ENCODE data around the gene CPOX. TPM values are rescaled to one million over a fixed set of nuclear protein-coding genes. Genes with fewer than 3 reads are reported as not detected.
"Not testable (repeated sequence)": the region's sequence is repeated elsewhere in the genome, so short reads cannot be mapped to it uniquely, and the experiment has no call there.

The CPOX gene
- polyA plus RNA-seq = 5.7 TPM

DNA sequence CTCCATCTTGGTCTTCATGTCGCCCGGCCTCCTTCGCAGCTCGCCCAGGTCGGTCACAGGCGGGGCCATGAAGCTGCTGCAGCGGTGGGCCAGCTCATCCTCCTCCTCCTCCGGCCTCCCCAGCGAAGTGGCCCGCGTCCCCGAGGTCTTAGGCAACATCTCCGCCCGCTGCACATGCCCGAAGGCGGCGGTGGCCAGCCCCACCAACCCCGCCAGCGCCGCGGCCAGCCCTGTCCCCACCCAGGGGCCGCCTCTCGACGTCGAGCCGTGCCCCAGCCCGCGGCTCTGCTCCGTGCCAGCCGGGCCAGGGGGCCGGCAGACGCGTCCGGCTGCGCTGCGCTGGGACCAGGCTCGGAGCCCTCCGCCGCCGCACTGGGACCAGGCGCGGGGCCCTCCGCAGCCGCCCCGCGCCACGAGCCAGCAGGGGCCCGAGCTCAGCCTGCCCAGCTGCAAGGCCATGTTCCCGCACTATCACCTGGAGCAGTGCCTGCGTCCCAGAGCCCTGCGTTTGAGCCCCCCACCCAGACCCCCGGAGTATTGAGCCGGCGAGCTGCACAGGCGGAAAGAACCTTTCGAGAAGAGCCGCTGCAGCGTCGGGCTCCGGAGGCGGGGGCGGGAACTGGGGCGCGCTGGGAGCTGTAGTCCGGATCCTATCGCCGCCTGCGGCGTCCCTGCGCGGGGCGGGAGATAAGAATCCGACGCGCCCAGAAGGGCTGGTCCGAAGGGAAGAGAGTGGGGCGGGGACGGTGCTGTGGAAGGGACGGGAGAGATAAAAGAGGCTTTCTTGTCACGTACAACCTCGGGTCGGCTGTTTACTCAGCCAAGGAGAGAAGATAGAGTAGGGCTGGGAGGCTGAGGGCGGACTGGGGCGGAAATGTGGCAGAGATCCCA is at the start of gene CPOX:
Gene CPOX, minus strand, starts transcription at position 566 of the 891 bp plus-strand sequence. Its CDS starts 107 bp downstream, at position 459.
- peak within 1 kb of the TSS; percentile 10 to 96 (median 94) for H3K27ac Mint-ChIP-seq
- no peaks in the 10 kb centered on the region for H3K36me3 Mint-ChIP-seq
- H3K27me3 Mint-ChIP-seq = no peaks in the 10 kb centered on the region
- no peaks in the 10 kb centered on the region for H3K9me3 Mint-ChIP-seq
- peak within 1 kb of the TSS; percentile 93 to 100 (median 98) for H3K4me3 Mint-ChIP-seq
- peaks cover 13 to 24% (median 23%) of the 10 kb centered on the region in 3 donors for H3K4me1 Mint-ChIP-seq

DNA sequence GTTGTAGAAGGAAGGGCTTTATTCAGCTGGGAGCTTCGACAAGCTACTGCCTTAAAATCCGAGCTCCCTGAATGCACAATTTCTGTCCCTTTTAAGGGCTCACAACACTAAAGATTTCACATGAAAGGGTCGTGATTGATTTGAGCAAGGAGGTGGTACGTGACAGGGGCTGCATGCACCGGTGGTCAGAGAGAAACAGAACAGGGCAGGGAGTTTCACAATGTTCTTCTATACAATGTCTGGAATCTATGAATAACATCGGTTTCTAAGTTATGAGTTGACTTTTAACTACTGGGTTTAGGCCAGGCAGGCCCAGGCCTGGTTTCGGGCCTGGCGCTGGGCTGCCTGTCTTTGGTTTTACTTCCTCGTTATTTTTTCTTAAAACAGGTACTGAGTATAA is 49.4 kb upstream of the CPOX start:
- H3K4me3 Mint-ChIP-seq, H3K27me3 Mint-ChIP-seq, H3K27ac Mint-ChIP-seq, H3K36me3 Mint-ChIP-seq, H3K9me3 Mint-ChIP-seq, H3K4me1 Mint-ChIP-seq: not testable (repeated sequence)

DNA sequence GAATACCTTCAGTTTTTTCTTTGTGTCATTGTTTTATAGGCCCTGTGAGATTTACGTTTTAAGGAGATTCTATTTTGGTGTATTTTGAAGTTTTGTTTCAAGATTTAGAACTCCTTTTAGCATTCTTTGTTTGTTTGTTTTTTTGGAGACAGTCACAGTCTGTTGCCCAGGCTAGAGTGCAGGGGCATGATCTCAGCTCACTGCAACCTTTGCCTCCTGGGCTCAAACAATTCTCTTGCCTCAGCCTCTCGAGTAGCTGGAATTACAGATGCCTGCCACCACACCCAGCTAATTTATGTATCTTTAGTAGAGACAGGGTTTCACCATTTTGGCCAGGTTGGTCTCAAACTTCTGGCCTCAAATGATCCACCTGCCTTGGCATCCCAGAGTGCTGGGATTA is 48.3 kb upstream of the CPOX start:
- not testable (repeated sequence) for H3K4me3 Mint-ChIP-seq, H3K27me3 Mint-ChIP-seq, H3K9me3 Mint-ChIP-seq, H3K36me3 Mint-ChIP-seq, H3K4me1 Mint-ChIP-seq, H3K27ac Mint-ChIP-seq

DNA sequence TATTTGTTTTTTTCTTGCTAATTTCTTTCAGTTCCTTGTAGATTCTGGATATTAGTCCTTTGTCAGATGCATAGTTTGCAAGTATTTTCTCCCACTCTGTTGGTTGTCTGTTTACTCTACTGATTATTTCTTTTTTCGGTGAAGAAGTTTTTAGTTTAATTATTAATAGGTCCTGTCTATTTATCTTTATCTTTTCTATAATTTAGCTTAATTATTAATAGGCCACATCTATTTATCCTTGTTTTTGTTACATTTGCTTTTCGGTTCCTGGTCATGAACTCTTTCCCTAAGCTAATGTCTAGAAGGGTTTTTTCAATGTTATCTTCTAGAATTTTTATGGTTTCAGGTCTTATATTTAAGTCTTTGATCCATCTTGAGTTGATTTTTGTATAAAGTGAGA is 45.1 kb upstream of the CPOX start:
- H3K4me3 Mint-ChIP-seq, H3K4me1 Mint-ChIP-seq, H3K36me3 Mint-ChIP-seq, H3K27me3 Mint-ChIP-seq, H3K9me3 Mint-ChIP-seq, H3K27ac Mint-ChIP-seq: not testable (repeated sequence)

DNA sequence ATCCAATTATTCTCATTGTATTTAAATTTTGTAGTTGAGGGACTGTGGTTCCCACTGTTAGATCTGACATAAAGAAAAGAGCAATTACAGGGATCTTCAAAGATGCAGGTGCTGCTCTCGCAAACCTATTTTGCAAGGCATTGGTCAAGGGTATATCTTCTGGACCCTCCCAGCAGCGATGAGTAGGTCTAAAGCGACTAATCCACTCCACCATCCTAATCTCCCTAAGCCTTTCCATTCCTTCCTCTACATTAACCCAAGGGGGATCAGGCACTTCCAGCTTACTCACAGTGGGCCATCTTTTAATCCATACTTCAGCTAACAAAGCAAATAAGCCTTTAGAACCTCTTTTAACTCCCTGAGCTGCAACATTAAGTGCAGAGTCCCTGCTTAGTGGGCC is 37.0 kb upstream of the CPOX start:
- Mint-ChIP-seq H3K4me1 (no peaks in the 10 kb centered on the region), H3K9me3 (no peaks in the 10 kb centered on the region), H3K4me3 (no peak overlapping the region), H3K27me3 (peaks cover 2% of the 10 kb centered on the region), H3K36me3 (peaks cover under 1% of the 10 kb centered on the region), H3K27ac (no peak overlapping the region)

DNA sequence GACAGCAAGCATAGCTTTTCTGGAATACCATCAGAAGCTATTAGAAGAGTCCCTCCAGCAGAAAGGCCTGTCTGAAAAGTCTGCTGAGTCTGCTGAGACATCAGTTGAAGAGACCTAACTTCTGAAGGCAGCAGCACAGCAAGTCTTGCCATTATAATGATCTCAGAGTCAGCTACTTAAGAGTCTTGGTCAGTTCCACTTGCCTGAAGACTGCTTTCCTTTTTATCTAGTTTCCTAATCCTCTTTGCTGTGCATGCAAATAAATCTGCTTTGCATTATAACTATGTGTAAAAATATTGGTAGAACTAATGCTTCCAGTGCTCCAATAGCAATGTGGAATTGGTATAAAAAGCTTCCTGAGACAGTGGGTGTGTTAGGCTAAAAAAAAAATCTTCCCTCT is 34.9 kb upstream of the CPOX start:
- Mint-ChIP-seq H3K4me1 (no peaks in the 10 kb centered on the region), H3K27me3 (peaks cover 2% of the 10 kb centered on the region), H3K27ac (no peak overlapping the region), H3K36me3 (no peaks in the 10 kb centered on the region), H3K9me3 (no peaks in the 10 kb centered on the region), H3K4me3 (no peak overlapping the region)

DNA sequence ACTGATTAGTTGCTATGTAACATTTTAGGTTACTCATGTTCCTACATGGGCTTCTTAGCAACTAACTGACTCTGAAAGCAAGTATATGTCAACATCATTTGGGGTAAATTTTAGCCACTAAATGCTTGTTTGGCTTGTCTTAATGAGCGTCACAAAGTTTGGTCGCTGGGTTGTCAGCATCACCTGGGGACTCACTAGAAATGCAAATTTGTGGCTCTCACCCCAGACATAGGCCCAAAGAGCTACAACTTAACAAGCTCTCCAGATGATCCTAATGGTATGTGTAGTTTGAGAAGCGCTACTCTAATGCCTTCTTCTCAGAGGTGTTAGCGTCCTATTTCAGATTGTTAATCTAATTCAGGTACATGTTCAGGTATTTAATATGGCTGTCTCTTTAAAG is 32.7 kb upstream of the CPOX start:
- Mint-ChIP-seq H3K36me3 (peaks cover 2% of the 10 kb centered on the region), H3K4me1 (no peaks in the 10 kb centered on the region), H3K9me3 (peaks cover 0 to 2% (median 0%) of the 10 kb centered on the region in 3 donors), H3K27me3 (peaks cover 2% of the 10 kb centered on the region), H3K4me3 (no peak overlapping the region), H3K27ac (no peak overlapping the region)

DNA sequence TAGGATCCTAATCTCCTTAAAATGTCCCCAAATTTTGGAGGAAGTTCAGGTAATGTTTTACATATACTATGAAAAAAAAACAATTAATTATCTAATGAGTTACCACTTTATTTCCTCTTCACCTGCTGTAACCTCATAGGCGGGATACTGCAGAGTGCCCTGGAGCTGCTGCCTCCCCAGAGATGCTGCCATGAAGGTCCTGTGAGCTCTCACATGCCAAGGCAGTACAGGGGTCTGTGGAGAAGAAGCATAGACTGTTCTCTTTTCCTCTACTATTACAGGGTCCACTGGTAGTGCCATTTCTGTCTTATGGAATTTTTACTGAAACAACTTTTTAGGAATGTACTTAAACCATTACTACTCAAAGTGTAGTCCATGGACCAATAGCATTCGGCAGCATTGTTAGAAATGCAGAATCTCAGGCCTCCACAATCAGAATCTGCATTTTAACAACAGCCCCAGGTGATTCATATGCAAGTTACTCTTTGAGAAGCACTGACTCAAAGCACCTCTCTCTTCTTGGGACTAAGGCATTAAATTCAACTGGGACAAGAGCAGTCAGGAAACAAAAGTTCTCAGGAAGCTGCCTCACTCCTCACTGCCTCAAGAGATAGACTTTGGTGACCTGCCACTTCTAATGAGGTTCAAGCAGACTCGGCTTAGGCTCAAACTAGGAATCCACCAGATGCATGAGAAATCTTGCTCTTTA is 30.3 kb upstream of the CPOX start:
- H3K27me3 Mint-ChIP-seq = no peaks in the 10 kb centered on the region
- H3K9me3 Mint-ChIP-seq = peaks cover 0 to 2% (median 0%) of the 10 kb centered on the region in 3 donors
- no peak overlapping the region for H3K4me3 Mint-ChIP-seq
- H3K27ac Mint-ChIP-seq = no peak overlapping the region
- H3K36me3 Mint-ChIP-seq = peaks cover 2% of the 10 kb centered on the region
- no peaks in the 10 kb centered on the region for H3K4me1 Mint-ChIP-seq

DNA sequence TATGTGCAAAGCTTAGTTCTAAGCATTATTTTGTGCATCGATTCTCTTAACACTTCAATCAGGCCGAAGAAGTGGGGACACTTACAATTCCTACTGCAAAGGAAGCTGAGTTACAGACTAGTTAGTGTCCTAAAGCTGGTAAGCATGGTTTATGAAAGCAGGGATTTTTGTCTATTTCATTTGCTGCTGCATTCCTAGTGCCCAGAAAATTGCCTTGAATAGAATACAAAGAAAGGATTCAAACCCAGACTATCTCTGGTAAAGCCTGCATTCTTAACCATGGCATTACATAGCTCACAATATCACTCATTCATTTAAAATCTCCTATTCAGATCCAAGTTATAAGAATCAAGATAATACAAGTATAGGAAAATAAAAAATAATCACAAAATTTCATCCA is 24.4 kb upstream of the CPOX start:
- Mint-ChIP-seq H3K9me3 (peaks cover 0 to under 1% (median 0%) of the 10 kb centered on the region in 3 donors), H3K4me1 (no peaks in the 10 kb centered on the region), H3K27me3 (no peaks in the 10 kb centered on the region), H3K36me3 (peaks cover 2% of the 10 kb centered on the region), H3K4me3 (no peak overlapping the region), H3K27ac (no peak overlapping the region)

DNA sequence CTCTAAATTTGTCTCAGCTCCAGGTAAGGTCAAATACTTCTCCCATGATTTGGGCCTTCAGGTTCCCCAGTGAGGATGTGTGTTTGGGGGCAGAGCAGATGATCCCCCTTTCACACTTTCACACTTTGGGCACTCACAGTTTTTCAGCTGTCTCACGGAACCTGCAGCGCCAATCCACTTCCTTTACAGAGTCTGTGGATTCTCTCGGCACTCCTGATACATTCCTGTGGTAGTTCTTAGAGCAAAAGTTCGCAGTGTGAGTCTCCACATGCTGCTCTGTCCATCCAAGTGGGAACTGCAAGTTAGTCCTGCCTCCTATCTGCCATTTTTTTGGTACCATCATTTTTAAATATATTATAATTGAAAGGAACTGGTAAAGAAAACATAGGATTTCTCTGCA is 20.2 kb upstream of the CPOX start:
- no peak overlapping the region for H3K27ac Mint-ChIP-seq
- peaks cover 2 to 9% (median 9%) of the 10 kb centered on the region in 3 donors for H3K9me3 Mint-ChIP-seq
- H3K4me1 Mint-ChIP-seq = no peaks in the 10 kb centered on the region
- H3K27me3 Mint-ChIP-seq = no peaks in the 10 kb centered on the region
- H3K4me3 Mint-ChIP-seq = no peak overlapping the region
- peaks cover 1% of the 10 kb centered on the region for H3K36me3 Mint-ChIP-seq

DNA sequence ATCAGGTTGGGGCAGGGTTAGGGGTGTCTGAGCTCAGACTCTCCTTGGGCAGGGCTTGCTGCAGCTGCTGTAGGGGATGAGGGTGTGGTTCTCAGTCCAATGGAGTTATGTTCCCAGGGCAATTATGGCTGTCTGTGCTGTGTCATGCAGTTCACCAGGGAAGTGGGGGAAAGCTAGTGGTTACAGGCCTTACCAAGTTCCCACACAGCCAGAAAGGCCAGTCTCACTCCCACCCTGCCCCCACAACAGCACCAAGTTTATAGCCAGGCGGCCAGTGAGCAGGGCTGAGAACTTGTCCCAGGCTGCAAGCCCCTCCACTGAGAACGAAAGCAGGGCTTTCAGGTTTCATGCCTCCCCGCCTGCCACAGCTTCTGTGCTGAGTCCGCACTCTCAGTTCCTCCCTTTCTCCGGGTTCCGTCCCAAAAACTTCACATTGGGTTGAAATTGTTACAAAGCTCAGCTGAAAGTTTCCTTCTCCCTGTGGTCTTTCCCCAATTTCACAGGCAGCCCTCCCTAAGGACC is 19.6 kb upstream of the CPOX start:
- Mint-ChIP-seq H3K4me1 (no peaks in the 10 kb centered on the region), H3K36me3 (peaks cover 1% of the 10 kb centered on the region), H3K27me3 (no peaks in the 10 kb centered on the region), H3K9me3 (peaks cover 2 to 9% (median 9%) of the 10 kb centered on the region in 3 donors), H3K4me3 (peak overlapping the region in 1 of 4 donors; percentile 70), H3K27ac (no peak overlapping the region)

DNA sequence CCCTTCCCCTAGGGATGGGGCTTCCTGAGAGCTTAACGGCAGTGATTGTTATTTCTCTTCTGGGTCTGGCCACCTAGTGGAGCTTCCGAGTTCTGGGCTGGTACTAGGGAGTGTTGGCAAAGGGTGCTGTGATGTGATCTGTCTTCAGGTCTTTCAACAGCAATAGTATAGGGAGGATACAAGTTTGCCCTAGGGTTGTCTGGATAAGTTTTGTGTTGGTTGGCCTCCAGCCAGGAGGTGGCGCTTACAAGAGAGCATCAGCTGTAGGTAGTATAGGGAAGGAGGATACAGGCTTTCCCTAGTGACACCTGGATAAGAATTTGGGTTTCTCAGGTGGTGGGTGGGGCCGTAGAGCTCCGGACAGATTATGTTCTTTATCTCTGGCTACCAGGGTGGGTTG is 19.2 kb upstream of the CPOX start:
- Mint-ChIP-seq H3K4me1 (no peaks in the 10 kb centered on the region), H3K27me3 (no peaks in the 10 kb centered on the region), H3K4me3 (peak overlapping the region in 1 of 4 donors; percentile 23), H3K36me3 (peaks cover 1% of the 10 kb centered on the region), H3K9me3 (peaks cover 2 to 9% (median 9%) of the 10 kb centered on the region in 3 donors), H3K27ac (no peak overlapping the region)

DNA sequence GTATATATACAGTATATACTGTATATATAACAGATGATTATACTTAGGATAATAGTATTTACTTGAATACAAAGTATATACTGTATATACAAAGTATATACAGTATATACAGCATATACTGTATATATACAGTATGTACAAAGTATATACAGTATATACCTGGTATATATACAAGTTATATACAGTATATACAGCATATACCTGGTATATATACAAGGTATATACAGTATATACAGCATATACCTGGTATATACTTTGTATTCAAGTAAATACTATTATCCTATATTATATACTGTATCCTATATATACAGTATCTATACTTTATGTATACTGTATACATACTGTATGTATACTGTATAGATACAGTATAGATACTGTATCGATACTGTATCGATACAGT is 14.6 kb upstream of the CPOX start:
- Mint-ChIP-seq H3K4me3 (no peak overlapping the region), H3K27me3 (peaks cover 8% of the 10 kb centered on the region), H3K27ac (no peak overlapping the region), H3K36me3 (peaks cover 1% of the 10 kb centered on the region), H3K4me1 (no peaks in the 10 kb centered on the region), H3K9me3 (peaks cover 2 to 16% (median 13%) of the 10 kb centered on the region in 3 donors)

DNA sequence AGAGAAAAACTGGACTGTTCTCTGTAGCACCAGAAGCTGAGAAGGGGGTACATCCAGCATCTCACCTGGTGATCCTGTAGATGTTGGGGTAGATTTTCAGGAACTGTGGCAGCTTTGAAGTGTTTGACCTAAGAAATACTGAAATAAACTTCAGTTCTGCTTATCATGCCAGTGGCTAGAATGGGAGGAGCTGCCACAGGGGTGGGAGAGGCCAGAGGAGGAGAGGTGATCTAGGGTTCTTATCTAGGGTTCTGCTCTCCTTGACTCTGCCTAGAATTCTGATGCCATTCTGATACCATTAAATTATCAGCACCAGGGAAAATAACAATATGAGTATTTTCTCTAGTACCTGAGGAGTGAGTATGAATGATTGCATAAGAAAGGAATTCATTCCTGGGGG is 10.2 kb upstream of the CPOX start:
- Mint-ChIP-seq H3K4me3 (no peak overlapping the region), H3K27ac (no peak overlapping the region), H3K36me3 (no peaks in the 10 kb centered on the region), H3K27me3 (peaks cover 8% of the 10 kb centered on the region), H3K9me3 (peaks cover 0 to 8% (median 4%) of the 10 kb centered on the region in 3 donors), H3K4me1 (peaks cover 0 to 4% (median 0%) of the 10 kb centered on the region in 3 donors)

DNA sequence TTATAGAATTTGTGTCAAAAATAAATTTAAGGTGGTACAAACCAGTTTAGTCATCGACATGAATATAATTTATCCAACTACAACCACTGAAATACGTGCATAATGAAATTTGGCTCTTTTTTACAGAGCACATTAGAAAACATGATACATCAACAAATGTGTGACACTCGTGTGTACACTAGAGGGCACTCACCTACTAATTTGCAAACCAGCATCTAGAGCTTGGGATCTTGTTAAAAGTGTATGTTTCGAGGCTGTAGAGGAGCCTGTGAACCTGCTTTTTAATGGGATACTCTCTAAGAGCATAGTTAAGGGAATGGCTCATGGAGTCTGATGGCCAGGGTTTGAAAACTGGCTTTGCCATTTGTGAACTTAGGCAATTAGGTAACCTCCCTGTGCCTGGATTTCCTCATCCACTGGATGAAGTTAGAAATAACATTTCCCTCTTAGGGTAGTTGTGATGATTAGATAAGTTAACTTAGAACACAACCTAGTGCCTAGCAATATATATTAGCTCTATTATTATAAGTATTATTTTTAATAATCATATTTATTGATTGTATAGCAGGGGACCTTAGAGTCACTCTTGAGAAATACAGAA is 8.8 kb upstream of the CPOX start:
- Mint-ChIP-seq H3K4me1 (peaks cover 0 to 4% (median 0%) of the 10 kb centered on the region in 3 donors), H3K9me3 (peaks cover 0 to 4% (median 4%) of the 10 kb centered on the region in 3 donors), H3K27ac (no peak overlapping the region), H3K36me3 (no peaks in the 10 kb centered on the region), H3K27me3 (peaks cover 8% of the 10 kb centered on the region), H3K4me3 (no peak overlapping the region)
